GM20431 (cell line): ENCODE data around the gene CD40LG.

ENCODE experiments used
- in situ Hi-C: fragments of 300-500 bp; cut with MseI, MboI; formaldehyde crosslinking; loops from one replicate; pipeline ENCODE4 v1.15.0; 2020; ENCODE audit warnings: low sequenced_read_pairs; ENCODE audit not compliant: unreplicated experiment

The CD40LG gene

DNA sequence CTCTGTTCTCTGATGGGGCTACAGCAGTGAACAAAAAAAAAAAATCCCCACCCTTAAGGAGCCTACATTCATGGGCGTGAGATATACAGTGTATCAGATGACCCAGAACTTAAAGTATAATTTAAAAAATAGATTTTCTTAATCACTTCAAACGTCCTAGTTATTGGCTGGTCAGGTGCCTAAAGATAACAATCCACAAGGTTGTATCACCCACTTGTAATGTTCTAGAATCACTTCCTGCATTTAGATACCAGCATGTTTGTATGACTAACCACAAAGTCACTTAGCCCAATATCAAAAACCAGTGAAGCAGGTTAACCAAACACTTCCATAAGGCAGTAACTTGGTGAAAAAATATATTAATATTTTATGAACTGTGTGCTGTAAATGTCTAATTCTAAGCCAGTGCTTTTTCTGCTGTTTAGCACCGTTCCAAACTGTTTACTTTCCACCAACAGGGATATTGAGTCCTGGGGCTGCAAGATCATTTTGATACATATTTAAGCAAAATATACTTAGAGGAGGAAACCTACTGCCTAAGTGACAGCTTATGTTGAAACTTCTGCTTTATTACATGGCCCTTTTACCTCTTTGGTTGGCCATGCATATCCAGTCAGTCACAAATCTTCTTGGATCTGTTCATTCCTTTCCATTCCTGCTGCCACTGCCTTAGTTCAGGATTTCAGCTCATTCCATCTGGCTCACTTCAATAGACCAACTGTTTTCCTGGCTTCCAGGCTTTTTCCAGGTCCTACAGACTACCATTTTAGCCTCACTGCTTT is 43.3 kb downstream of the CD40LG start:
- in situ Hi-C loops = no loop called here

DNA sequence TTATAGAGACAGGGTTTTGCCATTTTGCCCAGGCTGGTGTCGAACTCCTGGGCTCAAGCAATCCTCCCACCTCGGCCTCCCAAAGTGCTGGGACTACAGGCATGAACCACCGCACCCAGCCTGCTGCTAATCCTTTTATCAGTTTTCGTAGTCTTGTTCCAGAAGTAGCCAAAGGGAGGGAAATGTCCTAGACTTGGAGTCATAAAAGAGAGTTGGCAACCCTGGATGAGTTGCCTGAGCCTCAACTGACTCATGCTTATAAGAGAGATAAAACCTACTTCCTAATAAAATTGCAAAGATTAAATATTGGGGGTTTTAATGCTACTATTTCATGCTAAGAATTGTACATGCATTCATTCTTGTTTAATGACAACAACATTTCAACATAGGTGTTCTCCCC is 44.3 kb downstream of the CD40LG start:
- in situ Hi-C loops = no loop called here

DNA sequence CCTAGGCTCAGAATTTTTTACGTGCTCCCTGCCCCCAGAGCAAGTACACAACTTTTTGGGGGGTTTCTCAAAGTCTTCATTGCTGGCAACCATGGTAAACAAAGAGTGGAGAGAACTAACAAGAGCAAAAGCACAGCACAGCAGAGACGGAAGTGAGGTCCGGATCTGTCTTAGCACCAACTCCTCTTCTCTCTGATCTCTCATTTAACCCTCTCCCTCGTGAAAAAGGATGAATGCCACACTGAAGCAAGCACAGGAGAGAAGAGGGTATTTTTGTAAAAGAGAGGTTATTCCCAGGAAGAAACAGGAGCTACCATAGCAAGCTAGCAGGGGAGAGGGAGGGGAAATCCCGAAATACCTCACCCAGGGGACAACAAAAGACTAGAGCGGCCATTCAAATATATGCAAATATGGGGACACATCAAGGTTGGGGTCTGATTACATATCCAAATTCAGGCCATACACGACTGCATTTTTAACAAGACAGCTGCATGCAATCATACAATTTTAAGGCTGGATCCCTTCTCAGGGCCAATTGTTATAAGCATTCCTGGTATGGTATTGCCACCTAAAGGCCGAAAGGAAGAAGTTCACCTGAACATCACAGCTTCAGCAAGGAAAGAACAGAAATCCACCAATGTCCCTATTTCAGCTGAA is 46.6 kb downstream of the CD40LG start:
- in situ Hi-C loops = no loop called here

DNA sequence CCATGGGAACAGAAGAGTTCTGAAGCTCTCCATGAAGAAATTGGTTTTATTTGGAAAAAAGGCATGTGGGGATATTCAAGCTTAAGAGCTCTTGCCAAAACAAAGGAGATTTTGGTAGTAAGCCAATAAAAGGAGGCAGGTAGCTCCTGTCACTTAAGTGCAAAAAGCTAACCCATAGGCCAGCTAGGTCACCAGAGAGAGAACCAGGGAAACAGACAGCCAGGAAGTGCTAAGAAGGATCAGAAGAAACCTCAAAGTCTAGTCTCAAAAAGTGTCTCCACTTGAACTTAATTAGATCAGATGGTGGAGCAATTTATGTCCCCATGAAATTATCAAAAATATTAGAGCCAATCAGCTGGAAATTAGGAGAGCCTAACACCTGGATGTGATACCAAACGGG is 49.2 kb downstream of the CD40LG start:
- in situ Hi-C loops = no loop called here

DNA sequence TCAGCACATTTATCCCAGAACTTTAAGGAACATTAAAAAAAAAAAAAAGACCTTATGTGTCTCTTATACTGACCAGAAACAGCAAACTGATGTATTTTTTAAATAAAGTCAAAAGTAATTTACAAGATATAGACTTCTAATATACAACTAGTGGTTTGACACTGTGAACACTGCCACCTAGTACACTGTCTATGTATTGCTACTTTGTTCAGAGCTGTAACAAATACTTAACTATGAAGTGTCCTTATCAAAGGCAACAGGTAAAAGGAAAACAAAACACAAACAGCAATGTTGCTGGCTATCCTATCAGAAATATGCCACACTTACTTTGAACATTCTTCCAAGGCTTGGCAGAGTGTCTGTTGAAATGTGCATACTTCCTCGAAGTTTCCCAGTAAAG is 60.4 kb downstream of the CD40LG start:
- in situ Hi-C loops = no loop called here
